ENCODE data around the gene MYH15.

- TF ChIP-seq EZH2 (IDR thresholded peaks at IDR 0.05; ENCODE audit: borderline replicate concordance) (no peak), CTCF (IDR thresholded peaks at IDR 0.05; ENCODE audit: poor library complexity) (no peak)
Observed at GRCh38 chr3:108404368-108404767, 106.0 kb downstream of the MYH15 start.

Data from hepatocyte (in vitro differentiated cells).